MM.1S (cell line): Measurements from ENCODE around the gene F3.

Experiments
- DNase-seq: peaks from one replicate; pipeline ENCODE4 v3.0.0-alpha.2; 2015
- H2AFZ ChIP-seq: fragments of 300-600 bp; sonication (generic); 2 replicates; pipeline ENCODE4 v1.6.0; 2016; ENCODE audit warnings: antibody characterized with exemption, low read length
- H3F3A ChIP-seq: fragments of 300-600 bp; sonication (generic); 2 replicates; pipeline ENCODE4 v1.6.1; 2016; ENCODE audit warnings: mild to moderate bottlenecking, antibody characterized with exemption, low read length, moderate library complexity, mixed read lengths; ENCODE audit not compliant: insufficient read depth
- H3K27ac ChIP-seq: fragments of 300-600 bp; sonication (generic); 2 replicates; pipeline ENCODE4 v1.5.1; 2016; ENCODE audit warnings: mild to moderate bottlenecking, low read length
- H3K27me3 ChIP-seq: fragments of 300-600 bp; sonication (generic); replicated peaks from 2 replicates; pipeline ENCODE4 v1.6.0; 2016; ENCODE audit warnings: low read length; ENCODE audit not compliant: insufficient read depth
- H3K36me3 ChIP-seq: fragments of 300-600 bp; sonication (generic); replicated peaks from 2 replicates; pipeline ENCODE4 v1.6.1; 2016; ENCODE audit warnings: mild to moderate bottlenecking, low read length, mixed read lengths; ENCODE audit not compliant: insufficient read depth
- H3K4me1 ChIP-seq: fragments of 300-600 bp; sonication (generic); 2 replicates; pipeline ENCODE4 v1.6.1; 2016; ENCODE audit warnings: low read length, mixed read lengths
- H3K4me2 ChIP-seq: fragments of 300-600 bp; sonication (generic); 2 replicates; pipeline ENCODE4 v1.6.0; 2016; ENCODE audit warnings: low read depth, low read length
- H3K4me3 ChIP-seq: fragments of 300-600 bp; sonication (generic); 2 replicates; pipeline ENCODE4 v1.5.1; 2016; ENCODE audit warnings: low read length, mixed read lengths
- H3K79me2 ChIP-seq: fragments of 300-600 bp; sonication (generic); 2 replicates; pipeline ENCODE4 v1.6.1; 2016; ENCODE audit warnings: mixed run types, low read length, mixed read lengths
- H3K9ac ChIP-seq: fragments of 300-600 bp; sonication (generic); 2 replicates; pipeline ENCODE4 v1.6.1; 2016; ENCODE audit warnings: low read length, mixed read lengths
- H3K9me2 ChIP-seq: fragments of 300-600 bp; sonication (generic); replicated peaks from 2 replicates; pipeline ENCODE4 v1.6.1; 2016; ENCODE audit warnings: mild to moderate bottlenecking, low read length, mixed read lengths; ENCODE audit not compliant: insufficient read depth
- H3K9me3 ChIP-seq: fragments of 300-600 bp; sonication (generic); replicated peaks from 2 replicates; pipeline ENCODE4 v1.6.1; 2016; ENCODE audit warnings: mild to moderate bottlenecking, low read length, mixed read lengths; ENCODE audit not compliant: insufficient read depth
- H4K20me1 ChIP-seq: fragments of 300-600 bp; sonication (generic); 2 replicates; pipeline ENCODE4 v1.6.1; 2016; ENCODE audit warnings: mild to moderate bottlenecking, low read length, moderate library complexity, mixed read lengths; ENCODE audit not compliant: insufficient read depth
- CTCF ChIP-seq: fragments of 300-600 bp; sonication (generic); IDR thresholded peaks from 2 replicates; pipeline ENCODE4 v1.5.1; 2016; ENCODE audit warnings: antibody characterized with exemption, low read length, mixed read lengths
- EZH2 ChIP-seq: fragments of 300-600 bp; sonication (generic); optimal IDR thresholded peaks from 2 replicates; pipeline ENCODE3; 2017; ENCODE audit warnings: low read depth, mild to moderate bottlenecking, antibody characterized with exemption, low read length, mixed read lengths
- EZH2phosphoT487 ChIP-seq: fragments of 300-600 bp; sonication (generic); IDR thresholded peaks from 2 replicates; pipeline ENCODE4 v1.6.1; 2018; ENCODE audit warnings: antibody characterized with exemption, low read length

Gene F3

GRCh38 chr1:94553323-94553730 lies 11.8 kb upstream of the F3 start:
- Histone ChIP-seq H3K27me3 (no peaks in the 10 kb centered on the region), H2AFZ (no peak overlapping the region), H3K79me2 (no peaks in the 10 kb centered on the region), H3K9ac (no peak overlapping the region), H3K9me2 (no peaks in the 10 kb centered on the region), H3K36me3 (no peaks in the 10 kb centered on the region), H3F3A (no peaks in the 10 kb centered on the region), H3K4me3 (no peak overlapping the region), H3K4me2 (no peak overlapping the region), H3K27ac (no peak overlapping the region), H3K9me3 (no peaks in the 10 kb centered on the region), H4K20me1 (no peaks in the 10 kb centered on the region), H3K4me1 (no peaks in the 10 kb centered on the region)
- DNase-seq = no peak
- TF ChIP-seq EZH2phosphoT487 = no peak
- no peak for TF ChIP-seq CTCF
- TF ChIP-seq EZH2 = no peak

DNA sequence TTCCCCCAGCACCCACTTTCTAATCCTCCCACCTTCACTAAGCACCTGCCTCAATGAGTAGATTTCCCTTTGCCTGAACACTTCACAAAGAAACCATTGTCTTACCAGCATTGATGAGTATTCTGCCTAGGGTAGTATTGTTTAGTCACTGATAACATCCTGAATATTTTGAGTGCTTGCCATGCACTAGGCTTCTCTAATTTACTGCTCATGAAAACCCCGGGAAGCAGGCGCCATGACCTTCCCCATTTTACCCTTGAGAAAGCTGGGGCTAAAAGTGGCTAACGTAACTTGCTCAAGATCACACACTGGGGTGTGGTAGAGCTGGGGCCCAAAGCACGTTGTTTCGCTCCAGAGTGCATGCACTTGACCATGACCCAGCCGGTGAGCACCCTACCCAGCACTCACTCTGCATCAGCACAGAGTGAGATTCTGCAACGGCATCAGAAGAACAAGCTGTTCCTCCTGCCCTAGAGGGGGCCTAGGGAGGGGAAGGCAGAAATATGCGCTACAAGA lies 10.6 kb upstream of the F3 start:
- H3K4me3 ChIP-seq = no peak overlapping the region
- no peaks in the 10 kb centered on the region for H3K79me2 ChIP-seq
- no peaks in the 10 kb centered on the region for H3K9me2 ChIP-seq
- no peaks in the 10 kb centered on the region for H3K36me3 ChIP-seq
- no peaks in the 10 kb centered on the region for H3K9me3 ChIP-seq
- no peak for DNase-seq
- no peak overlapping the region for H3K27ac ChIP-seq
- H2AFZ ChIP-seq = no peak overlapping the region
- TF ChIP-seq EZH2 (no peak), CTCF (no peak), EZH2phosphoT487 (no peak)
- H4K20me1 ChIP-seq = no peaks in the 10 kb centered on the region
- H3K27me3 ChIP-seq = no peaks in the 10 kb centered on the region
- no peaks in the 10 kb centered on the region for H3F3A ChIP-seq
- no peak overlapping the region for H3K4me2 ChIP-seq
- no peak overlapping the region for H3K9ac ChIP-seq
- H3K4me1 ChIP-seq = no peaks in the 10 kb centered on the region

GRCh38 chr1:94551449-94551848 lies 9.9 kb upstream of the F3 start:
- TF ChIP-seq EZH2phosphoT487 (no peak), CTCF (no peak)
- Histone ChIP-seq H3K27ac (no peak overlapping the region), H3K27me3 (no peaks in the 10 kb centered on the region), H3K9me2 (no peaks in the 10 kb centered on the region), H3K4me3 (no peak overlapping the region), H3K9ac (no peak overlapping the region), H3K36me3 (no peaks in the 10 kb centered on the region), H2AFZ (no peak overlapping the region), H3K4me1 (no peaks in the 10 kb centered on the region), H4K20me1 (no peaks in the 10 kb centered on the region), H3K79me2 (no peaks in the 10 kb centered on the region), H3F3A (no peaks in the 10 kb centered on the region), H3K4me2 (no peak overlapping the region), H3K9me3 (no peaks in the 10 kb centered on the region)
- no peak for DNase-seq
